H54 (cell line): ENCODE data around the gene GATD1.

Experiments used
- DNase-seq: peaks from one replicate; pipeline ENCODE4 v3.0.0; 2011; ENCODE audit warnings: low spot score, mixed read lengths; ENCODE audit not compliant: insufficient read length
- FAIRE-seq: peaks from 3 replicates; lab custom pipeline; 2011; peaks lifted over from hg19 to GRCh38; lab: Jason Lieb, UNC
- POLR2A ChIP-seq: IDR thresholded peaks from 2 replicates; pipeline ENCODE4 v1.6.1; 2011; ENCODE audit warnings: low read depth, mild to moderate bottlenecking, low read length

The GATD1 gene

DNA sequence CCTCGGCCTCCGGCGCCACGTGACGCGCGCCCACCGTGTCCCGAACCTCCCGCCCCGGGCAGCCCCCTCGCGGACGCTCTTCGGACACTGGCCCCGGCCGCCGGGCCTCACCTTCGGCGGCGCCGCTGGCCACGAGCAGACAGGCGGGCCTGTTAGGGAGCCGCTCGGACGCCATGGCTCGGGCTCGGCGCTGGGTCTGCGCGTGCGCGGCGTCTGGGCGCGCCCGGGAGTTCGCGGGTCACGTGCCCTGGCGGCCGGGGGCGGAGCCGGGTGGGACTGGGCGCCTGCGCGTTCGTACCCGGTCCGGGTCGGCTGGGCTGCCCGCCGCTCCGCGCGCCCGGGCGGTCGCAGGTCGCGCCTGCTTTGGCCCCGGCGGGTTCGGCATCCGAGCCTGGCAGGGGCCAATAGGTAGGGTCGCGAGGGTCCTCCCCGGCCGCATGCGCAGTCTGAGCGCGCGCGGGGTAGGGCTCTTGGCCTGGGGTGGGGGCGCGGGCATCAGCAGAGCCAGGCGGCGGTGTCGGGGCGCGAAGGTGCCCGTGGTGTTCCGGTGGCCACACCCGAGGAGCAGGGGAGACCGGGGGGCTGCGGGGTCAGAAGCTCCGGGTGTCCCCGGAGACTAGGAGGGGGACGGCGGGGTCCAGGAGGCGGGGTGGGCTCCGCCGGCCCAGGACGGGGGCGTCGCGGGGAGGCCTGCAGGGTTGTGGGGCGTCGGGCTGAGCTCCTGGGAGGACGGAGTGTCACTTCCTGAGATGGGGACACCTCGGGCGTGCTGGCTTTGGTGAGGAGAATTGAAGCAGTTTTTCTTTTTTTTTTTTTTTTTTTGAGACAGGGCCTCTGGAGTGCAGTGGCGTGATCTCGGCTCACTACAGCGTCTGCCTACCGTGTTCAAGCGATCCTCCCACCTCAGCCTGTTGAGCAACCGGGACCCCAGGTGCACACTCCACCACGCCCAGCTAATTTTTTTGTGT is at the start of gene GATD1:
TSS of gene GATD1 (minus strand) at position 200 of the 968 bp plus-strand sequence. CDS start at position 175, 25 bp downstream.
- TF ChIP-seq POLR2A = peak; percentile 97
- DNase-seq (peak; percentile 99), FAIRE-seq (no peak)

GRCh38 chr11:826836-827145 is 49.5 kb upstream of the GATD1 start:
- DNase-seq (no peak), FAIRE-seq (no peak)
- no peak for TF ChIP-seq POLR2A

- no peak for TF ChIP-seq POLR2A
- no peak for DNase-seq
- FAIRE-seq = no peak
Measured at GRCh38 chr11:826227-826621, 48.9 kb upstream of the GATD1 start.

DNA sequence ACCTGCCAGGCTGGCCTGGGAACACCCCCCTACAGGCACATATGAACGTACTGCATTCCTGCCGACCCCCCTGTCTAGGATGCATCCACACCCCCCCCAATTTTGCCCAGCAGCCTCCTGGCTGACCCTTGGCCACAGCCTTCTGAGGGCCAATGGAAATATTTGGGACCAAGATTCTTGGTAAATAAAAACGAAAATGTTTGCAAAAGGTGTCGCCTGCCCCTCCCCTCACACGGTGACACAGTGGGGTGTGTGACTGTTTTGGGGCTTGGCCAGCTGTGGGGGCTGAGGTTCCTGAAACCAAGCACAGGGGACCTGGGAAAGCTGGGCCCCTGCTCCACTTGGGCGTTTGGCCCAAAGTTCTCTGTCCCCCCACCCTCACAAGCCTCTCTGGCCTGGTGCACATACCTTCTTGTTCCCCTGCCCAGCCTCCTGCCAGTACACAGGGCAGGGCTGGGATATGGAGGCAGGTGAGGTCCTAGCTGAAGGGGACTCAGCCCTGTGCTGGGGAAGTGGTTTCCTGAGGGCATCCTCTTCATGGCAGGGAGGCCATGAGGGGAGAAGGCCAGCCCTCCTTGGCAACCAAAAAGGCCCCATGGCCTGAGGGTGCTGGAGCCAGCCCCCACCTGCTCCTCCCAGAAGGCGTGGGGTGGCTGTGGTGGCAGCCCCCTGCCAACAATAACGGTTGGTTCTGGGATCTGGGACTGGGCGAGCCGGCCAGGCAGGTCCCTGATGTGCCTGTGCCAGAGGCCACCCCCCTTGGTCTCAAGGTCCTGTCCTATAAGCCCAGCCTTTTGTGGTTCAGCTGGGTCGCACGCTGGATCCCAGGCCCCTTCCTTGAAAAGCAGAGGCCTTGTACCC is 48.3 kb upstream of the GATD1 start:
- FAIRE-seq = no peak
- DNase-seq = no peak
- TF ChIP-seq POLR2A = no peak

DNA sequence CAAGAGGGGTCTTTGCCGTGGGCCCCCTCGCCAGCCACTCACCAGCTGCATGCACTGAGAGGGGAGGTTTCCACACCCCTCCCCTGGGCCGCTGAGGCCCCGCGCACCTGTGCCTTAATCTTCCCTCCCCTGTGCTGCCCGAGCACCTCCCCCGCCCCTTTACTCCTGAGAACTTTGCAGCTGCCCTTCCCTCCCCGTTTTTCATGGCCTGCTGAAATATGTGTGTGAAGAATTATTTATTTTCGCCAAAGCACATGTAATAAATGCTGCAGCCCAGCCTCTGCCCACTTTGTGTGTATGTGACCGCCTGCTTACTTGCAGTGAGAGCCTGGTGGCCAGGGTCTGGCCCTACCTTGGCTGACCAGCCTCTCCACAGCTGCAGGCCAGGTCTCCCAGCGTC is 47.7 kb upstream of the GATD1 start:
- no peak for FAIRE-seq
- no peak for DNase-seq
- no peak for TF ChIP-seq POLR2A

- FAIRE-seq = no peak
- TF ChIP-seq POLR2A = no peak
- no peak for DNase-seq
Measured at GRCh38 chr11:824292-824880, 47.1 kb upstream of the GATD1 start.

DNA sequence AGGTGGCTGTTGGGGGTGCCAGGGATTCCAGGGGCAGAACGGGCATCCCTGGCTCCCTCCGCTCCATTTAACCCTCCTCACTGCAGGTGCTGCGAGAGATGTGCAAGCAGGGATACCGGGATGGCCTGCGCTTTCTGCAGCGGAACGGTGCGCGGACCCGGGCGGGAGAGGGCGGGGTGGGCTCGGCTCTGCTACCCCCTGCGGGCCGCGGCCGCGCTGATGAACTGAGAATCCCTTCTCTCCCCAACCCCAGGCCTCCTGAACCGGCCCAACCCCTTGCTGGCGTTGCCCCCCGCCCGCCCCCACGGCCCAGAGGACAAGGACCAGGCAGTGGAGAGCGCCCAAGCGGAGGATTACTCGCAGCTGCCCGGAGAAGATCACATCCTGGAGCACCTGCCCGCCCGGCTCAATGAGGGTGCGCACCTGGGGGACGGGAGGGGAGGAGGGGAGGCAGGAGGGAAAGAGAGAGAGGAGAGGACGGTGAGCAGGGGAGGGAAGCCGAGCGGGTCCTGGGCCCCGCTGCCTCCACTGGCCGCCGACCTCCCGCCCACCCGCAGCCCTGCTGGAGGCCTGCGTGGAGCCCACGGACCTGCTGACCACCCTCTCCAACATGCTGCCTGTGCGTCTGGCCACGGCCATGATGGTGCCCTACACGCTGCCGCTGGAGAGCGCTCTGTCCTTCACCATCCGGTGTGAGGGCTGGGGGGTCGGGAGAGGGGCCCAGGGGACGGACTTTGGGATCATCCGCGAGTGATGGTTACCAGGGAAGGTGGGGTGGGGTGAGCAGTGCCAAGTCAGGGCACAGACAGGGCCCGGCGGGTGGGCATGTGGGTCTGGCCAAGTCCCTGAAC is 46.4 kb upstream of the GATD1 start:
- FAIRE-seq (no peak), DNase-seq (no peak)
- no peak for TF ChIP-seq POLR2A

DNA sequence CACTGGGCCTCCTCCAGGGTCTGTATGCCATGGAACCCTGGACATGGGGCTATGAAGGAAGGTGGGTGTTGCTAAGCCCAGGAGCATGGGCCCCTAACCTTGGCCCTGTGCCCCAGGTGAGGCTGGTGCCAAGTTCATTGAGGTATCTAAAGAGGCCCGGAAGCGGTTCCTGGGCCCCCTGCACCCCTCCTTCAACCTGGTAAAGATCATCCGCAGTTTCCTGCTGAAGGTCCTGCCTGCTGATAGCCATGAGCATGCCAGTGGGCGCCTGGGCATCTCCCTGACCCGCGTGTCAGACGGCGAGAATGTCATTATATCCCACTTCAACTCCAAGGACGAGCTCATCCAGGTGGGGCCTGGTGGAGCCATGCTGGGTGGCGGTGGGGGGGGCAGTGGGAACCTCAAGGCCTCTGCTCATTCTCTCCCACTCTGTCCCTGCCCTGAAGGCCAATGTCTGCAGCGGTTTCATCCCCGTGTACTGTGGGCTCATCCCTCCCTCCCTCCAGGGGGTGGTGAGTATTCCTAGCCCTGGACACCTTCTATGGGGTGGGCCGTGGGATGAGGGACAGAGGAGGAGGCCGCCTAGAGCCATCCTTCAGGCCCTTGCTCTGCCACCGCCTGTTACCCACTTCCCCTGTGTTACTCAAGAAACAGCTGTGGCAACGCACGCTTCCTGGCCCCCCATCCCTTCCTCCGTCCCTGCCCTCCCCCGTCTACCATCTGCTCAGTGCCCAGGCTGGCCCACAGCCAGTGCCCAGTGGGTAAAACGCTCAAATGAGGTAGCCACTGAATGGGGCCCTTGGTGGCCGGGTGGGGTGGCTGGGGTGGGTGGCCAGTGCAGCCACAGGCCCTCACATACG is 44.5 kb upstream of the GATD1 start:
- no peak for DNase-seq
- no peak for FAIRE-seq
- peak; percentile 18 for TF ChIP-seq POLR2A

- FAIRE-seq (peak; percentile 43), DNase-seq (peak; percentile 98)
- no peak; the same call in 1 of the 2 replicates for TF ChIP-seq POLR2A
Measured at GRCh38 chr11:820655-821511, 43.6 kb upstream of the GATD1 start.

- FAIRE-seq (no peak), DNase-seq (peak; percentile 77)
- TF ChIP-seq POLR2A = peak; percentile 42
Measured at GRCh38 chr11:819943-820649, 42.8 kb upstream of the GATD1 start.
